GM06990 (cell line): ENCODE measurements around the gene NTF3.

Source experiments
- DNase-seq: peaks from one replicate; pipeline ENCODE4 v3.0.0-alpha.2; 2011; ENCODE audit not compliant: insufficient read length; ENCODE audit errors: extremely low read depth
- H3K27me3 ChIP-seq: replicated peaks from 2 replicates; pipeline ENCODE4 v1.6.0; 2011; ENCODE audit warnings: low read length; ENCODE audit not compliant: control insufficient read depth, insufficient read depth
- H3K36me3 ChIP-seq: 2 replicates; pipeline ENCODE4 v1.5.1; 2011; ENCODE audit warnings: low read length; ENCODE audit not compliant: control insufficient read depth, insufficient read depth
- H3K4me3 ChIP-seq: replicated peaks from 2 replicates; pipeline ENCODE4 v1.5.1; 2011; ENCODE audit warnings: low read depth, mild to moderate bottlenecking, control low read depth, low read length
- CTCF ChIP-seq: IDR thresholded peaks from 2 replicates; pipeline ENCODE4 v1.5.1; 2011; ENCODE audit warnings: low read length, control low read depth, mild to moderate bottlenecking, inconsistent platforms; ENCODE audit not compliant: insufficient read depth, poor library complexity, severe bottlenecking

NTF3 gene

GRCh38 chr12:5520831-5521230 is 88.9 kb downstream of the NTF3 start:
- no peaks in the 10 kb centered on the region for H3K36me3 ChIP-seq
- no peaks in the 10 kb centered on the region; the same call in 1 of the 2 replicates for H3K27me3 ChIP-seq
- DNase-seq, result no peak
- no peak for TF ChIP-seq CTCF
- no peak overlapping the region for H3K4me3 ChIP-seq

- no peak for DNase-seq
- Histone ChIP-seq H3K27me3 (no peaks in the 10 kb centered on the region; the same call in 1 of the 2 replicates), H3K4me3 (no peak overlapping the region), H3K36me3 (no peaks in the 10 kb centered on the region)
- no peak for TF ChIP-seq CTCF
Observed at GRCh38 chr12:5521456-5522325, 89.8 kb downstream of the NTF3 start.

- Histone ChIP-seq H3K27me3 (no peaks in the 10 kb centered on the region; the same call in 1 of the 2 replicates), H3K4me3 (no peak overlapping the region), H3K36me3 (no peaks in the 10 kb centered on the region)
- TF ChIP-seq CTCF, result no peak
- DNase-seq, result no peak
Observed at GRCh38 chr12:5522432-5523335, 90.8 kb downstream of the NTF3 start.

- no peak for TF ChIP-seq CTCF
- H3K36me3 ChIP-seq, result no peaks in the 10 kb centered on the region
- no peaks in the 10 kb centered on the region; the same call in 1 of the 2 replicates for H3K27me3 ChIP-seq
Observed at GRCh38 chr12:5523396-5524115, 91.6 kb downstream of the NTF3 start.

GRCh38 chr12:5524116-5524768 is 92.3 kb downstream of the NTF3 start:
- H3K27me3 ChIP-seq, result no peaks in the 10 kb centered on the region; the same call in 1 of the 2 replicates
- TF ChIP-seq CTCF, result no peak
- no peaks in the 10 kb centered on the region for H3K36me3 ChIP-seq
- no peak overlapping the region for H3K4me3 ChIP-seq
- no peak for DNase-seq

More at GRCh38 chr12:5523396-5524115, 91.6 kb downstream of the NTF3 start:
- no peak overlapping the region for H3K4me3 ChIP-seq
- DNase-seq, result no peak
